ENCODE measurements around the gene AKAP8L.

Gene AKAP8L

DNA sequence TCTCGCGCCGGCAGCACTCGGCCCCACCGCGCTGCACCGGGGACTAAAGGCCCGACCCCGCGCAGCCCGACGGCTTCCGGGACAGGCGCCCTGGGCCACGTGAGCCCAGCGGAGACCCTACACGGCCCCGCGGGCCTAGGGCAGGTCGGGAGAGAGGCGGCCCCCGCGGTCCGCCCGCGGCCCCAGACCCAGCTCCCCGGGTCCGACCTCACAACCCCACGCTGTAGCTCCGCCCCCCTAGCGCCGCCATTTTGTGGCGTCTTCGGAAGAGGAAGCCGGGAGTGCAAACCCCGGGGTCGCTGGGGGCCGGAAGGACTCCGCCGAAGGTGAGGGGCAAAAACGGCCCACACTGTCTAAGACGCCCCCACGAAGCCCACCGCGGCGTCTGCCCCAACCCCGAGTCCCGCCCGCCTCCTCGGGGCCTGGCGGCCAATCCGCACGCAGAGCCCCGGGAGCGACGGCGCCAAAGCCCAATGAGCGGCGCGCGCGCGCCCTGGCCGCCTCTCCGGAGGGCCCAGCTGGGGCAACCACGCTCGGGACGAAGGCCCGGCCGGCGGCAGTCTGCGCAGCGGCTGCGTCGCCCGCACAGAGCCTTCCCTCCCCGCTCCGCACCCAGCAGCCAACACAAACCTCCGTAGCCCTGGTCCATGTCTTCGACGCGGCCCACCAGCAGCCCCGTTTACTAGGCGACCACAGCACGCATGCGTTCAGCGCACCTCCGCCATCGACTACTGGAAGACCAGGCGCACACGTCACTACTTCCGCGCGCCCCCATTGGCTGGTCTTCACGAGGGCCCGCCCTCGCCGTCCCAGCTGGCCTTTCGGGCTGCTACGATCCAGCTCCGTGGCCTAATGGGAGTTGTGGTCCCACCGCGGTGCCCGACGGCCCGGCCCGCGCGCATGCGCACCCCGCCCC, 39.4 kb downstream of the AKAP8L start, which contains the start of gene AKAP8:
TSS of gene AKAP8 (minus strand) at position 705 of the 916 bp plus-strand sequence. CDS start at position 649, 56 bp downstream.
- no peaks in the 10 kb centered on the region for H3K9me3 ChIP-seq (ENCODE audit: control insufficient read depth, insufficient read depth, low read length)
- peaks cover 16% of the 10 kb centered on the region for H3K36me3 ChIP-seq (ENCODE audit: control insufficient read depth, insufficient read depth, low read length)
- H3K4me1 ChIP-seq (ENCODE audit: control insufficient read depth, insufficient read depth, low read length) = peaks cover 6% of the 10 kb centered on the region
- H3K4me3 ChIP-seq (ENCODE audit: low read depth, low read length) = peak within 1 kb of the TSS; percentile 99
- no peaks in the 10 kb centered on the region for H3K27me3 ChIP-seq (ENCODE audit: control insufficient read depth, insufficient read depth, low read length)
- H3K9ac ChIP-seq (ENCODE audit: low read depth, low read length) = peak within 1 kb of the TSS; percentile 95

GRCh38 chr19:15378534-15379082, 40.2 kb downstream of the AKAP8L start:
- Histone ChIP-seq H3K27me3 (ENCODE audit: control insufficient read depth, insufficient read depth, low read length) (no peaks in the 10 kb centered on the region), H3K4me3 (ENCODE audit: low read depth, low read length) (peak overlapping the region; percentile 99), H3K4me1 (ENCODE audit: control insufficient read depth, insufficient read depth, low read length) (peaks cover 6% of the 10 kb centered on the region), H3K9ac (ENCODE audit: low read depth, low read length) (peak overlapping the region; percentile 95), H3K9me3 (ENCODE audit: control insufficient read depth, insufficient read depth, low read length) (no peaks in the 10 kb centered on the region), H3K36me3 (ENCODE audit: control insufficient read depth, insufficient read depth, low read length) (peaks cover 21% of the 10 kb centered on the region)

DNA sequence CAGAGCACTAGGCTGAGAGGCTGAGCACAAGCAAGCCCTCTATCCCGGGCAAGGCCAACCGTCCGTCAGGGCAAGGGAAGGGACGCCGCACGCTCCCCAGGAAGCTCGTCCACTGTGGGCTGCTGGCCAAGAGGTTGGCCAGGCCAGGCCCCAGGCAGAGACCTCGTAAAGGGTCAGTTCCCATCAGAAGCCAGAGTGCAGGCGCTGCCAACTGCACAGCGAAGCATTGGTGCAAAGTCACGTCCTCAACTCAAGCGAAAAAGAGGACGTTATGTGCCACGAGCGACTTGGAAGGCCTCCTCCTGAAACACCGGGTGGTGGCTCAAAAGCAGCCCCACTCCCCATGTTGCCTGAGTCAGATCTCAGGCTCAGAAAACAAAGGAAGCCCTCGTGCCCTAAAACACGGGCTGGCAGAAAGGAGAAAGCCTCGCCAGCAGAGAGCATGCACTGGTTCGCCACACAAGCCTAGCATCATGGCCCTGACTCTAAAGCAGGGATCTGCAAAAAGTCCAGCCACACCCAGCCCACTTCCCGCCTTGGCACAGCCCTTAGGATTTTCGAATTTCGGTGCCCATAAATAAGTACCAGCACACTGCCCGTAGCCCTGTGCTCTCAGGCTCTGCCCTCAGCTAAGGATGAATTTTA, 43.9 kb downstream of the AKAP8L start:
- Histone ChIP-seq H3K4me3 (ENCODE audit: low read depth, low read length) (no peak overlapping the region), H3K36me3 (ENCODE audit: control insufficient read depth, insufficient read depth, low read length) (peaks cover 39% of the 10 kb centered on the region), H3K27me3 (ENCODE audit: control insufficient read depth, insufficient read depth, low read length) (no peaks in the 10 kb centered on the region), H3K9me3 (ENCODE audit: control insufficient read depth, insufficient read depth, low read length) (no peaks in the 10 kb centered on the region), H3K4me1 (ENCODE audit: control insufficient read depth, insufficient read depth, low read length) (peaks cover 6% of the 10 kb centered on the region), H3K9ac (ENCODE audit: low read depth, low read length) (no peak overlapping the region)

- Histone ChIP-seq H3K4me3 (ENCODE audit: low read depth, low read length) (no peak overlapping the region), H3K9me3 (ENCODE audit: control insufficient read depth, insufficient read depth, low read length) (no peaks in the 10 kb centered on the region), H3K27me3 (ENCODE audit: control insufficient read depth, insufficient read depth, low read length) (no peaks in the 10 kb centered on the region), H3K4me1 (ENCODE audit: control insufficient read depth, insufficient read depth, low read length) (peaks cover 6% of the 10 kb centered on the region), H3K36me3 (ENCODE audit: control insufficient read depth, insufficient read depth, low read length) (peaks cover 45% of the 10 kb centered on the region), H3K9ac (ENCODE audit: low read depth, low read length) (no peak overlapping the region)
Observed at GRCh38 chr19:15374105-15374651, 44.6 kb downstream of the AKAP8L start.

- no peaks in the 10 kb centered on the region for H3K9me3 ChIP-seq (ENCODE audit: control insufficient read depth, insufficient read depth, low read length)
- no peak overlapping the region for H3K9ac ChIP-seq (ENCODE audit: low read depth, low read length)
- peaks cover 44% of the 10 kb centered on the region for H3K36me3 ChIP-seq (ENCODE audit: control insufficient read depth, insufficient read depth, low read length)
- H3K4me3 ChIP-seq (ENCODE audit: low read depth, low read length) = no peak overlapping the region
- H3K27me3 ChIP-seq (ENCODE audit: control insufficient read depth, insufficient read depth, low read length) = no peaks in the 10 kb centered on the region
- peaks cover 6% of the 10 kb centered on the region for H3K4me1 ChIP-seq (ENCODE audit: control insufficient read depth, insufficient read depth, low read length)
Observed at GRCh38 chr19:15373644-15374043, 45.1 kb downstream of the AKAP8L start.

GRCh38 chr19:15372891-15373301, 45.9 kb downstream of the AKAP8L start:
- peaks cover 51% of the 10 kb centered on the region for H3K36me3 ChIP-seq (ENCODE audit: control insufficient read depth, insufficient read depth, low read length)
- peaks cover 6% of the 10 kb centered on the region for H3K4me1 ChIP-seq (ENCODE audit: control insufficient read depth, insufficient read depth, low read length)
- H3K9ac ChIP-seq (ENCODE audit: low read depth, low read length) = no peak overlapping the region
- H3K27me3 ChIP-seq (ENCODE audit: control insufficient read depth, insufficient read depth, low read length) = no peaks in the 10 kb centered on the region
- H3K9me3 ChIP-seq (ENCODE audit: control insufficient read depth, insufficient read depth, low read length) = no peaks in the 10 kb centered on the region
- H3K4me3 ChIP-seq (ENCODE audit: low read depth, low read length) = no peak overlapping the region

DNA sequence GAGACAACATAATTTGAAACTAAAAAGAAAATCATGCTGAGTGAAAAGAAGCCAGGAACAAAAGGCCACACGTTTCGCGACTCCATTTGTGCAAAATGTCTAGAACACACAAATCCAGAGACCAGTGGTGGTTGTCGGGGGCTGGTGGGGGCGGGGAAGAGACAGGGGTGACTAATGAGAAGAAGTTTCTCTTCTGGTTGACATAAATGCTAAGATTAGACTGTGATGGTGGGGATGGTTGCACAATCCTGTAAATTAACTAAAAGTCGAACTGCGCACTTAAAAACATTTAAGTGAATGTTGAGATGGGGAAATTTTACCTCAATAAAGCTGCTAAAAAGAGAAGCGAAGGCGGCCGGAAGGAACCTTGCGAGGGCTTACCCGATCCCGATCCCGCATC, 46.3 kb downstream of the AKAP8L start:
- H3K36me3 ChIP-seq (ENCODE audit: control insufficient read depth, insufficient read depth, low read length) = peaks cover 55% of the 10 kb centered on the region
- H3K9me3 ChIP-seq (ENCODE audit: control insufficient read depth, insufficient read depth, low read length) = no peaks in the 10 kb centered on the region
- H3K4me1 ChIP-seq (ENCODE audit: control insufficient read depth, insufficient read depth, low read length) = peaks cover 6% of the 10 kb centered on the region
- H3K9ac ChIP-seq (ENCODE audit: low read depth, low read length) = no peak overlapping the region
- no peaks in the 10 kb centered on the region for H3K27me3 ChIP-seq (ENCODE audit: control insufficient read depth, insufficient read depth, low read length)
- H3K4me3 ChIP-seq (ENCODE audit: low read depth, low read length) = no peak overlapping the region

GRCh38 chr19:15371786-15372380, 46.9 kb downstream of the AKAP8L start:
- H3K9me3 ChIP-seq (ENCODE audit: control insufficient read depth, insufficient read depth, low read length) = no peaks in the 10 kb centered on the region
- no peak overlapping the region for H3K9ac ChIP-seq (ENCODE audit: low read depth, low read length)
- no peak overlapping the region for H3K4me3 ChIP-seq (ENCODE audit: low read depth, low read length)
- H3K36me3 ChIP-seq (ENCODE audit: control insufficient read depth, insufficient read depth, low read length) = peaks cover 60% of the 10 kb centered on the region
- H3K4me1 ChIP-seq (ENCODE audit: control insufficient read depth, insufficient read depth, low read length) = peaks cover 2% of the 10 kb centered on the region
- no peaks in the 10 kb centered on the region for H3K27me3 ChIP-seq (ENCODE audit: control insufficient read depth, insufficient read depth, low read length)

GRCh38 chr19:15371119-15371518, 47.7 kb downstream of the AKAP8L start:
- H3K36me3 ChIP-seq (ENCODE audit: control insufficient read depth, insufficient read depth, low read length) = peaks cover 61% of the 10 kb centered on the region

GRCh38 chr19:15369594-15369891, 49.2 kb downstream of the AKAP8L start:
- Histone ChIP-seq H3K4me3 (ENCODE audit: low read depth, low read length) (no peak overlapping the region), H3K9me3 (ENCODE audit: control insufficient read depth, insufficient read depth, low read length) (no peaks in the 10 kb centered on the region), H3K9ac (ENCODE audit: low read depth, low read length) (no peak overlapping the region), H3K27me3 (ENCODE audit: control insufficient read depth, insufficient read depth, low read length) (no peaks in the 10 kb centered on the region), H3K4me1 (ENCODE audit: control insufficient read depth, insufficient read depth, low read length) (no peaks in the 10 kb centered on the region), H3K36me3 (ENCODE audit: control insufficient read depth, insufficient read depth, low read length) (peaks cover 68% of the 10 kb centered on the region)

More at GRCh38 chr19:15371119-15371518, 47.7 kb downstream of the AKAP8L start:
- H3K9ac ChIP-seq (ENCODE audit: low read depth, low read length) = no peak overlapping the region
- no peaks in the 10 kb centered on the region for H3K9me3 ChIP-seq (ENCODE audit: control insufficient read depth, insufficient read depth, low read length)
- no peaks in the 10 kb centered on the region for H3K27me3 ChIP-seq (ENCODE audit: control insufficient read depth, insufficient read depth, low read length)
- no peak overlapping the region for H3K4me3 ChIP-seq (ENCODE audit: low read depth, low read length)
- H3K4me1 ChIP-seq (ENCODE audit: control insufficient read depth, insufficient read depth, low read length) = peaks cover 2% of the 10 kb centered on the region

- Histone ChIP-seq H3K36me3 (ENCODE audit: control insufficient read depth, insufficient read depth, low read length) (peaks cover 66% of the 10 kb centered on the region), H3K9ac (ENCODE audit: low read depth, low read length) (no peak overlapping the region), H3K9me3 (ENCODE audit: control insufficient read depth, insufficient read depth, low read length) (no peaks in the 10 kb centered on the region), H3K27me3 (ENCODE audit: control insufficient read depth, insufficient read depth, low read length) (no peaks in the 10 kb centered on the region), H3K4me1 (ENCODE audit: control insufficient read depth, insufficient read depth, low read length) (no peaks in the 10 kb centered on the region), H3K4me3 (ENCODE audit: low read depth, low read length) (no peak overlapping the region)
Observed at GRCh38 chr19:15368798-15369593, 49.8 kb downstream of the AKAP8L start.

Data from iPS-15b (cell line).